ENCODE data around the gene PGLYRP2.

The PGLYRP2 gene

GRCh38 chr19:15453906-15454860 is 25.1 kb downstream of the PGLYRP2 start:
- no peak overlapping the region for H3K4me3 ChIP-seq (ENCODE audit: low read length)
- TF ChIP-seq ZNF274 (IDR thresholded peaks at IDR 0.05; ENCODE audit: low read depth, low read length): no peak

DNA sequence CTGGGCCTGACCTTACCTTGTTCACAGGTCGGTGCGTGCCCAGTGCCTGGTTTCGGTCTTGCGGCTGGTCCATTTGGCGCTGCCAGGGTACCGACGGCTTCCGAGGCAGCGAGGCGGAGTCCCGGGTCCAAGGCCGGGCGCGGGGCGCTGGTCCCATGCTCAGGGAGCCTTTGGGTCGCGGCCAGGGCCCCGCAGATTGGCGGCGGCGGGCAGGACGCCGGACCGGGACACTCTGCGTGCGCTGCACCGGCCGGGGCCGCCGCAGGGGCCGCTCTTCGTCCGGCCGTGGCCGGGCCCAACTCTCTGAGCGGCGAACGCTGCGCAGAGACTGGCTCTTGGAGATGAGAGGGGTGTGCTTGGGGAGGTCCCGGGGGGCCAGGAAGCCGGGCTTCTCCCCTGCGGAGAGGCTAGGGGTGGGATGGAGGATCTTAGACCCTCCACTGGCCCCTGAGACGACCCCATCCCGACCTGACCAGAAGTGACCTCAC is 26.2 kb downstream of the PGLYRP2 start:
- TF ChIP-seq ZNF274 (IDR thresholded peaks at IDR 0.05; ENCODE audit: low read depth, low read length): no peak
- H3K4me3 ChIP-seq (ENCODE audit: low read length): no peak overlapping the region

- TF ChIP-seq ZNF274 (IDR thresholded peaks at IDR 0.05; ENCODE audit: low read depth, low read length): no peak
- H3K4me3 ChIP-seq (ENCODE audit: low read length): no peak overlapping the region
Measured at GRCh38 chr19:15452111-15453047, 26.9 kb downstream of the PGLYRP2 start.

DNA sequence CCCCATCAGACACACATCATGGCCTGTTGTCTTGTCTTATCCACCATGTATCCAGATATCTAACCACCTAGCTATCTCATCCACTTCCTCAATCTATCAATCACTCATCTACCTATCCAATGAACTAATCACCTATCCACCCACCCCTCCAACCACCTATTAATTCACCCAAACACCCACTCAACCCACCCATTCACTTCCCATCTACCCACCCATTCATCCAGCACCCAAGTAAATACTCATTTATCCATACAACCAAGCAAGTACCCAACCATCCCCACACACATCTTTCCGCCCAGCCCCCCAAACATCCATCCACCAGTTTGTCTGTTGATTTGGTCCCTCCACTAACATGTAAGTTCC is 28.8 kb downstream of the PGLYRP2 start:
- no peak overlapping the region for H3K4me3 ChIP-seq (ENCODE audit: low read length)
- TF ChIP-seq ZNF274 (IDR thresholded peaks at IDR 0.05; ENCODE audit: low read depth, low read length): no peak

DNA sequence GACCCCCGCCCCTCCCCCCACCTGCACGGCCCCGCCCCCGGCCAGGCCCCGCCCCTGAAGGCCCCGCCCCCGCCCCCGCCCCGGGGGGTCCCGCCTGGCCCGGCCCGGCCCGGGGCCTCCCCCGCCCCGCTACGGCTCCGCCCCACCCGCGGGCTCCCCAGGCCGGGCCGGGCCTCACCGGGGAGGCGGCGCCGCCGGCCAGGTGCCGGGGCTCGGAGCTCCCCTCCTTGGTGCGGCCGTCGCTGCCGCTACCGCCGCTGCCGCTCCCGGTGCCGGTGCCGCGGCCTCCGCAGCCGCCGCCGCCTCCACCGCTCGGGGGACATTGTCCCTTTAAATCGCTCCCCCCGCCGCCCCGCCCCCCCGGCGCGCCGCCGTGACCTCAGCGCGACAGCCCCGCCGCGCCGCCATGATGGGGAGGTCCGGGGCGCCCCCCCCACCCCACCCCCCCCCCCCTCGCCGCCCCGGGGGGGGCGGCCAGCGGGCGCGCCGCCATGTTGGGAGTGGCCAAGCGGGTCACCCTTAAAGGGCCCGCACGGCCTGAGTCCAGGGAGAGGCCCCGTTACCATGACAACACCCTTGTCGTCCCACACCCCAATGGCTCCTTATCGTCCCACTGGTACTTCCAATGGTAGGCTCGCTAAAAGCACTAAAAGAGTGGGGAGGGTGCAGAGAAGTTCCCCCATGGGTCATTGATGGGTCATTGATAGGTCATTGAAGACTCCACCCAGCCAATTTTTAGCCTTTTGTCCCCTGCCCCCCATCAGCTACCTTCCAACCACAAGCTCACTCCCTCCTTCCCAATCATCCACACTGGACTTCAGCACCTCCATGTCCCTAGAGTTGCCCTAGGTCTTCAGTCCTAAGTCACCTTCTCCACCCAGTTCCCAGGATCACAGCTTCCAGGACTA is 29.4 kb downstream of the PGLYRP2 start, which contains the start of gene WIZ:
Gene WIZ (minus strand): TSS at position 337 of the 908 bp plus-strand sequence. CDS start 1,649 bp downstream, outside the sequence.
- H3K4me3 ChIP-seq (ENCODE audit: low read length): peak within 1 kb of the TSS; percentile 55; the same call in 1 of the 2 replicates

DNA sequence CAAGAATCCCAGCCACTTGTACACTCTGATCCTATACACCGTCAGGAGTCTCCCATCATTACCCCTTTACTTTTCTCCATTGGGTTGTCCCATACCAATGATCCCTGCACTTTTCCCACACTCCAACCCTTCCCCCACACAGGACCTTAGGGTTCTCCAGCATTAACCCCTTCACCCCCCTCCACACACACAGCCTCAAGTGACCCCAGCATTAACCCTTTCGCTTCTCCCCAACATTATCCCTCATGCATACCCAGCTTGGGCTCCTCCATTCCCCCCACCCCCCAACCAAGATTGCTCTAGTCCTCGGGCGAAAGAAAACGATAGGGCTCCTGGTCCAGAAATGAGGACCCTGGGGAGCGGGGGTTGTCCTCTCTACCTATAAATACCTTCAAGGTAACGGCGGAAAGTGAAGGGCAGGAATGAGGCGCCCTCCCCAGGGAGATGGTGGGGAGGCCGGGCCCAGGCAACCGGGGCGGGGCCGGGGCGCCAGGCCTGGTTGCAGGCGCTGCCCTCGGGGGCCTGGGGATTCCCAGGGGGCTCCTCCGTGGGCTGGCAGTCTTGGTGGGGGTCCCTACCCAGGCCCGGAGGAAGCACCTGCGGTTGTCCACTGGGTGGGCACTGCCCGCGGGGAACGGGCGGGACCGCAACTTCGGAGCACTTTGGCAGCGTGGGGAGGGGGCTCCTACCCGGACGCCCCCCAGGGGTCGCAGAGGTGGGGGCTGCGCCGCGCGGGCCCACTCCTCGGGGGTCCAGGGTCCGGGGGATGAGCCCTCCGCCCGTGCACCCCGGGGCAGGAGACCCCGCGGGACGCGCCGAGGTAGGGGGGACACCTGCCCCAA is 30.3 kb downstream of the PGLYRP2 start:
- H3K4me3 ChIP-seq (ENCODE audit: low read length): peak overlapping the region; percentile 55; the same call in 1 of the 2 replicates
- no peak for TF ChIP-seq ZNF274 (IDR thresholded peaks at IDR 0.05; ENCODE audit: low read depth, low read length)

More for the DNA sequence above, 29.4 kb downstream of the PGLYRP2 start, which contains the start of gene WIZ:
- TF ChIP-seq ZNF274 (IDR thresholded peaks at IDR 0.05; ENCODE audit: low read depth, low read length): no peak

DNA sequence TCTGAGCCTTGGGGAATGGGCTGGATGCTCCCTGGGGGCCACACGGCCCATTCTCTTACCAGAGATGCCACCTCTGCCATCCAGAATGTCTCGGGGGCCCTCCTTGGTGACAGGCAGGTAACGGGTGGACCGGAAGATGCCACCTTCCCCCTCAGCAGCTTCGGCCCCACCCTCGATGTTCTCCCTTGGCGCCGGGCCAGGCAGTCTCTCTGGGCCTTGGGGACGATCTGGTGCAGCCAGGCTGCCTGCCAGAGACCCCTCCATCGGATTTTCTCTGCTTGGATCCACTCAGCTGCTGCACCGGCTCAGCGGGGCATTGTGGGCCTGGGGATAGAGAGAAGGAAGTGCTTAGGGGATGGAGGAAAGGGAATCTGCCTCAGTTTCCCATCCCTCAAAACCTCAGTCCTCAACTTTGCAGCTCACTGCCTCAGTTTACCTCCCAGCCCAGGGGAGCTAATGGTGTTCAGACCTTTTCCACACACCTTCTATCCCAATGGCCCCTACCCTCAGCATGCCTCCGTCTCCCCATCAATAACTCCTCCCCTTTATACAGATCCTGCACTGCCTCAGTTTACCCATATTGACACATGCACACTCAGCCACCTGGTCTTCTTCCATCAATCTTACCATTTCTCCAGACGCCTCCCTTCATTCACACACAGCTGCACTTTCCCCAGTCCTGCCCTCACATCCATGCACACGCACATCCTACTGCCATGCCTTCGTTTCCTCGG is 31.1 kb downstream of the PGLYRP2 start:
- no peak overlapping the region for H3K4me3 ChIP-seq (ENCODE audit: low read length)
- TF ChIP-seq ZNF274 (IDR thresholded peaks at IDR 0.05; ENCODE audit: low read depth, low read length): no peak

DNA sequence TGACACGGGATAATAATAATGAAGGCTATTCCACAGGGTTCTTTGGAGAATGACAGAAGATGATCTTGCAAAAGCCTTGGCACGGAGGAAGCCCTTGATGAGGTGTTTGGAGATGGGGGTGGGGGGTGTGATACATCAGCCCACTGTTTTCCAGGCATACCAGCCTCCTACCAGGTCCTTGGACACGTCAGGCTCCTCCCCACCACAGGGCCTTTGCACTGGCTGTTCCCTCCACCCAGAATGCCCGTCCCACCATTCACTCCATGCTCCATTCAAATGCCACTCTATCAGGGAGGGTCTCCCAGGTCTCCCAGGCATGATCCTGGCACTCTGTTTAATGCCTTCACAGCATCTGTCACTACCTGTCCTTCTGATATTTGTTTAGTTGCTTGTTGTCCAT is 32.2 kb downstream of the PGLYRP2 start:
- no peak for TF ChIP-seq ZNF274 (IDR thresholded peaks at IDR 0.05; ENCODE audit: low read depth, low read length)
- H3K4me3 ChIP-seq (ENCODE audit: low read length): no peak overlapping the region

GRCh38 chr19:15445807-15446376 is 33.4 kb downstream of the PGLYRP2 start:
- TF ChIP-seq ZNF274 (IDR thresholded peaks at IDR 0.05; ENCODE audit: low read depth, low read length): no peak
- no peak overlapping the region for H3K4me3 ChIP-seq (ENCODE audit: low read length)

DNA sequence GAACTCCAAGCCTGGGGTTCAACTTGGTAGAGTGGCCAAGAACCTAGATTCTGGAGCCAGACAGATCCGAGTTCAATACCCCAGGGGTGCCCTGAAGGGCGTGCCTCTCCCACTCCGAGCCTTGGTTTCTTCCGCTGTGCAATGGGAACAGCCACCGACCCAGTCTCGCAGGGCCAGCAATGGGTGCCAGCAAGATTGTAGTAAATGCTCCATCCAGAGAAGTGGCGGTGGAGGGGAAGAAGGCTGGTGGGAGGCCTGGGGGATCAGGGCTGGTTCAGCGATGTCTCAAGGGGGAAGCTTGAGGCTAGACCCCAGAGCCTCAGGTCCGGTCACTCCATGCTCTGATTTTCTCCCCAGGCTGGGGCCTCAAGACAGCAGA is 34.1 kb downstream of the PGLYRP2 start:
- no peak for TF ChIP-seq ZNF274 (IDR thresholded peaks at IDR 0.05; ENCODE audit: low read depth, low read length)
- no peak overlapping the region for H3K4me3 ChIP-seq (ENCODE audit: low read length)

DNA sequence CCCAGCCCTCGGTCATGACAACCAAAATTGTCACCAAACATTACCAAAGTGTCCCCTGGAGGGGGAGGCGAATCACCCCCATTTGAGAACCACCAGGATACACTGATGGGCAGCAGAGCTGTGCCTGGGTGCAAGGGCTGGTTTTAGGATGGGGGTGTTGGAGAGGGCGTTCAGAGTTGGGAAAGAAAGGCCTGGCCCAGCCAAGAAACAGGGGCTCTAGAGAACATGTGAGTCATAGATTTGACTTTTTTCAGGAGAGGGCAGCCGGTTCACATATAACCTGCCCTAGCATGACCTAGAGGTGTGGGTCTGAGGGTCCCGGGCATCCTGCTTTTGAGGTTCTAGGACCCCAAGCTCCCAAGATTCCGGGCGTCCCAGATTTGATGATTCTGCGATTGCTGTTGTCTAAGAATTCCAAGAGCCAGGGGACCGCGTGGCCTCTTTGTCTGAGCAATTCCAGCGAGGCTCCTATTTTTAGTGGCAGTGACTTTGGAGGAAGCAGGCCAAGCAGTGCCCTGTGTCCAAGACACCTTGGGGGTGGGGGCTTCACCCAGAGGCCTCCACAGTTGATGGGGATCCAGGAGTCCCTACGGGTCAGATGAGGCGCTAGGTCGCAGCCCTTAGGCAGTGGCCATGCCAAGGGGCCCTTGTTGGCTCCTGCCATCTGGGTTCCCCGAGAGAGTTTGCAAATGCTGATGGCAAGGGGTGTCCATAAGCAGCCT is 34.6 kb downstream of the PGLYRP2 start:
- no peak for TF ChIP-seq ZNF274 (IDR thresholded peaks at IDR 0.05; ENCODE audit: low read depth, low read length)
- H3K4me3 ChIP-seq (ENCODE audit: low read length): no peak overlapping the region

Measured in GM08714 (cell line).